ENCODE data around the gene OLFML1. TPM values are rescaled to one million over a fixed set of nuclear protein-coding genes. Genes with fewer than 3 reads are reported as not detected.
"Not testable (repeated sequence)": the region's sequence is repeated elsewhere in the genome, so short reads cannot be mapped to it uniquely, and the experiment has no call there.

Gene OLFML1
- total RNA-seq, 1 donor from 2014 or later: not detected

GRCh38 chr11:7516475-7516874, 31.2 kb downstream of the OLFML1 start:
- H3K27ac Mint-ChIP-seq (ENCODE audit: unreplicated experiment): no peak overlapping the region
- DNase-seq: no peak
- no peaks in the 10 kb centered on the region for H3K36me3 Mint-ChIP-seq (ENCODE audit: unreplicated experiment)
- peaks cover 8% of the 10 kb centered on the region for H3K27me3 Mint-ChIP-seq (ENCODE audit: unreplicated experiment)
- TF ChIP-seq CTCF (IDR thresholded peaks at IDR 0.05; ENCODE audit: partially characterized antibody, unreplicated experiment): no peak
- H3K4me3 Mint-ChIP-seq (ENCODE audit: unreplicated experiment): no peak overlapping the region
- H3K4me1 Mint-ChIP-seq (ENCODE audit: low read depth, unreplicated experiment): no peaks in the 10 kb centered on the region
- H3K9me3 Mint-ChIP-seq (ENCODE audit: unreplicated experiment): peaks cover 3% of the 10 kb centered on the region

GRCh38 chr11:7517743-7518142, 32.4 kb downstream of the OLFML1 start:
- not testable (repeated sequence) for DNase-seq; H3K27ac Mint-ChIP-seq (ENCODE audit: unreplicated experiment); H3K4me1 Mint-ChIP-seq (ENCODE audit: low read depth, unreplicated experiment); H3K4me3 Mint-ChIP-seq (ENCODE audit: unreplicated experiment); H3K36me3 Mint-ChIP-seq (ENCODE audit: unreplicated experiment); H3K27me3 Mint-ChIP-seq (ENCODE audit: unreplicated experiment); H3K9me3 Mint-ChIP-seq (ENCODE audit: unreplicated experiment)

- no peaks in the 10 kb centered on the region for H3K9me3 Mint-ChIP-seq (ENCODE audit: unreplicated experiment)
- H3K27me3 Mint-ChIP-seq (ENCODE audit: unreplicated experiment): peaks cover 6% of the 10 kb centered on the region
- no peaks in the 10 kb centered on the region for H3K4me1 Mint-ChIP-seq (ENCODE audit: low read depth, unreplicated experiment)
- no peak for DNase-seq
- TF ChIP-seq CTCF (IDR thresholded peaks at IDR 0.05; ENCODE audit: partially characterized antibody, unreplicated experiment): no peak
- no peaks in the 10 kb centered on the region for H3K36me3 Mint-ChIP-seq (ENCODE audit: unreplicated experiment)
- no peak overlapping the region for H3K27ac Mint-ChIP-seq (ENCODE audit: unreplicated experiment)
- H3K4me3 Mint-ChIP-seq (ENCODE audit: unreplicated experiment): no peak overlapping the region
These were observed 33.7 kb downstream of the OLFML1 start for GRCh38 chr11:7518811-7519562.

- Mint-ChIP-seq H3K9me3 (ENCODE audit: unreplicated experiment) (no peaks in the 10 kb centered on the region), H3K27ac (ENCODE audit: unreplicated experiment) (no peak overlapping the region), H3K36me3 (ENCODE audit: unreplicated experiment) (no peaks in the 10 kb centered on the region), H3K27me3 (ENCODE audit: unreplicated experiment) (peaks cover 4% of the 10 kb centered on the region), H3K4me1 (ENCODE audit: low read depth, unreplicated experiment) (no peaks in the 10 kb centered on the region), H3K4me3 (ENCODE audit: unreplicated experiment) (no peak overlapping the region)
- no peak for TF ChIP-seq CTCF (IDR thresholded peaks at IDR 0.05; ENCODE audit: partially characterized antibody, unreplicated experiment)
- DNase-seq: no peak
These were observed 35.0 kb downstream of the OLFML1 start for GRCh38 chr11:7520011-7520942.

- no peaks in the 10 kb centered on the region for H3K4me1 Mint-ChIP-seq (ENCODE audit: low read depth, unreplicated experiment)
- no peak overlapping the region for H3K27ac Mint-ChIP-seq (ENCODE audit: unreplicated experiment)
These were observed 35.7 kb downstream of the OLFML1 start for GRCh38 chr11:7520981-7521487.

More at GRCh38 chr11:7520981-7521487, 35.7 kb downstream of the OLFML1 start:
- DNase-seq: no peak
- H3K36me3 Mint-ChIP-seq (ENCODE audit: unreplicated experiment): no peaks in the 10 kb centered on the region
- peaks cover 4% of the 10 kb centered on the region for H3K27me3 Mint-ChIP-seq (ENCODE audit: unreplicated experiment)
- no peaks in the 10 kb centered on the region for H3K9me3 Mint-ChIP-seq (ENCODE audit: unreplicated experiment)
- no peak overlapping the region for H3K4me3 Mint-ChIP-seq (ENCODE audit: unreplicated experiment)
- no peak for TF ChIP-seq CTCF (IDR thresholded peaks at IDR 0.05; ENCODE audit: partially characterized antibody, unreplicated experiment)

All from glutamatergic neuron (in vitro differentiated cells).